Astrocyte (in vitro differentiated cells and primary cell): ENCODE results near the gene MLLT10. TPM values are rescaled to one million over a fixed set of nuclear protein-coding genes. Genes with fewer than 3 reads are reported as not detected.
"Not testable (repeated sequence)": the region's sequence is repeated elsewhere in the genome, so short reads cannot be mapped to it uniquely, and the experiment has no call there.

Experiments used
- DNase-seq: peaks from one replicate; pipeline ENCODE4 v3.0.0-alpha.2; 2010; ENCODE audit warnings: low read depth
- FAIRE-seq: peaks from 2 replicates; lab custom pipeline; 2011; peaks lifted over from hg19 to GRCh38; lab: Jason Lieb, UNC
- H2AFZ ChIP-seq: 2 replicates; pipeline ENCODE4 v1.6.0; 2012; ENCODE audit warnings: low read depth, low read length, inconsistent platforms
- H3K27ac ChIP-seq: 2 replicates; pipeline ENCODE4 v1.5.1; 2011; ENCODE audit warnings: low read depth, low read length, inconsistent platforms
- H3K27me3 ChIP-seq: 2 replicates; pipeline ENCODE4 v1.6.0; 2011; ENCODE audit warnings: low read length, inconsistent platforms; ENCODE audit not compliant: insufficient read depth
- H3K36me3 ChIP-seq: 2 replicates; pipeline ENCODE4 v1.5.1; 2011; ENCODE audit warnings: low read length, inconsistent platforms; ENCODE audit not compliant: insufficient read depth
- H3K4me1 ChIP-seq: 2 replicates; pipeline ENCODE4 v1.5.1; 2011; ENCODE audit warnings: low read length, inconsistent platforms; ENCODE audit not compliant: insufficient read depth
- H3K4me2 ChIP-seq: 2 replicates; pipeline ENCODE4 v1.6.0; 2012; ENCODE audit warnings: low read length, inconsistent platforms
- H3K4me3 ChIP-seq: 2 replicates; pipeline ENCODE4 v1.5.1; 2011; ENCODE audit warnings: low read depth, mild to moderate bottlenecking, low read length, inconsistent platforms; ENCODE audit not compliant: insufficient read depth
- H3K79me2 ChIP-seq: 2 replicates; pipeline ENCODE4 v1.6.0; 2012; ENCODE audit warnings: mild to moderate bottlenecking, low read length, inconsistent platforms; ENCODE audit not compliant: insufficient read depth
- H3K9ac ChIP-seq: 2 replicates; pipeline ENCODE4 v1.6.0; 2012; ENCODE audit warnings: mild to moderate bottlenecking, low read length, inconsistent platforms
- H3K9me3 ChIP-seq: 2 replicates; pipeline ENCODE4 v1.5.1; 2012; ENCODE audit warnings: low read depth, mild to moderate bottlenecking, low read length, inconsistent platforms; ENCODE audit not compliant: insufficient read depth
- H4K20me1 ChIP-seq: 2 replicates; pipeline ENCODE4 v1.6.0; 2012; ENCODE audit warnings: low read length, inconsistent platforms; ENCODE audit not compliant: insufficient read depth
- H3K27ac Mint-ChIP-seq: one replicate; pipeline ENCODE4 v1.8.0; 2021; ENCODE audit warnings: mild to moderate bottlenecking, mixed read lengths; ENCODE audit not compliant: unreplicated experiment
- H3K27me3 Mint-ChIP-seq: one replicate; pipeline ENCODE4 v1.8.0; 2021; ENCODE audit warnings: low read depth, mixed read lengths; ENCODE audit not compliant: unreplicated experiment
- H3K36me3 Mint-ChIP-seq: one replicate; pipeline ENCODE4 v1.8.0; 2021; ENCODE audit warnings: low read depth, mixed read lengths; ENCODE audit not compliant: unreplicated experiment
- H3K4me1 Mint-ChIP-seq: one replicate; pipeline ENCODE4 v1.8.0; 2021; ENCODE audit warnings: low read depth, mixed read lengths; ENCODE audit not compliant: unreplicated experiment
- H3K4me3 Mint-ChIP-seq: one replicate; pipeline ENCODE4 v1.8.0; 2021; ENCODE audit warnings: mild to moderate bottlenecking, moderate library complexity, mixed read lengths; ENCODE audit not compliant: unreplicated experiment
- H3K9me3 Mint-ChIP-seq: one replicate; pipeline ENCODE4 v1.8.0; 2021; ENCODE audit warnings: mild to moderate bottlenecking, mixed read lengths; ENCODE audit not compliant: unreplicated experiment
- CTCF ChIP-seq: IDR thresholded peaks from 2 replicates; pipeline ENCODE4 v1.5.1; 2011; ENCODE audit warnings: low read depth, mild to moderate bottlenecking, inconsistent platforms, low read length, moderate library complexity; ENCODE audit not compliant: insufficient read depth
- EZH2 ChIP-seq: IDR thresholded peaks from 2 replicates; pipeline ENCODE4 v1.6.1; 2012; ENCODE audit warnings: mild to moderate bottlenecking, low read length, inconsistent platforms; ENCODE audit not compliant: insufficient read depth
- total RNA-seq: library from RNA; stranded (reverse); gene quantifications from 2 replicates; pipeline ENCODE4 v1.2.1, GENCODE V29; 2021

MLLT10 gene
- total RNA-seq, 1 donor from 2014 or later: 46.9 TPM

GRCh38 chr10:21536874-21537273, 2.8 kb downstream of the MLLT10 start:
- peaks cover 28% of the 10 kb centered on the region for H4K20me1 ChIP-seq
- DNase-seq (no peak), FAIRE-seq (no peak)
- Mint-ChIP-seq H3K4me1 (peaks cover 16% of the 10 kb centered on the region), H3K4me3 (no peak overlapping the region), H3K27ac (no peak overlapping the region), H3K9me3 (no peaks in the 10 kb centered on the region), H3K36me3 (peaks cover 5% of the 10 kb centered on the region), H3K27me3 (no peaks in the 10 kb centered on the region)
- no peak overlapping the region for H2AFZ ChIP-seq
- no peak overlapping the region for H3K27ac ChIP-seq
- no peak overlapping the region for H3K4me2 ChIP-seq
- H3K36me3 ChIP-seq: peaks cover 23% of the 10 kb centered on the region
- no peaks in the 10 kb centered on the region for H3K27me3 ChIP-seq
- H3K9me3 ChIP-seq: no peaks in the 10 kb centered on the region
- peaks cover 16% of the 10 kb centered on the region for H3K4me1 ChIP-seq
- no peak overlapping the region for H3K4me3 ChIP-seq
- H3K79me2 ChIP-seq: peaks cover 56% of the 10 kb centered on the region
- H3K9ac ChIP-seq: no peak overlapping the region
- TF ChIP-seq EZH2: no peak
- no peak for TF ChIP-seq CTCF

DNA sequence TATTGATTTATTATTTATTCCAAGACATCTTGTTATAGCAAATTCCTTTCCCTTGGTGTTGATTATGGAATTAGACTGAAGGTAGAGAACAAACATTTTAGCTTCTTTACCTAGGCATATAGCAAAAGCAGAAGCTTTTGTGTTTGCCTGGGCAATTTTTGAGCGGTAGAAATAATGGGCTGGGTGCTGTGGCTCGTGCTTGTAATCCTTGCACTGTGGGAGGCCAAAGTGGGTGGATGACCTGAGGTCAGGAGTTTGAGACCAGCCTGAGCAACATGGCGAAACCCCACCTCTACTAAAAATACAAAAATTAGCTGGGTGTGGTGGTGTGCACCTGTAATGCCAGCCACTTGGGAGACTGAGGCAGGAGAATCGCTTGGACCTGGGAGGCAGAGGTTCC, 6.7 kb downstream of the MLLT10 start:
- not testable (repeated sequence) for FAIRE-seq, H3K27me3 Mint-ChIP-seq, DNase-seq, H3K9ac ChIP-seq, H3K4me1 ChIP-seq, H3K9me3 Mint-ChIP-seq, H2AFZ ChIP-seq, H3K4me3 ChIP-seq, H3K4me1 Mint-ChIP-seq, H3K27ac Mint-ChIP-seq, H3K4me3 Mint-ChIP-seq, H3K27ac ChIP-seq, H3K4me2 ChIP-seq, H3K27me3 ChIP-seq, H3K9me3 ChIP-seq
- peaks cover 14% of the 10 kb centered on the region for H3K36me3 Mint-ChIP-seq
- H4K20me1 ChIP-seq: peaks cover 28% of the 10 kb centered on the region
- H3K79me2 ChIP-seq: peaks cover 70% of the 10 kb centered on the region
- peaks cover 41% of the 10 kb centered on the region for H3K36me3 ChIP-seq

DNA sequence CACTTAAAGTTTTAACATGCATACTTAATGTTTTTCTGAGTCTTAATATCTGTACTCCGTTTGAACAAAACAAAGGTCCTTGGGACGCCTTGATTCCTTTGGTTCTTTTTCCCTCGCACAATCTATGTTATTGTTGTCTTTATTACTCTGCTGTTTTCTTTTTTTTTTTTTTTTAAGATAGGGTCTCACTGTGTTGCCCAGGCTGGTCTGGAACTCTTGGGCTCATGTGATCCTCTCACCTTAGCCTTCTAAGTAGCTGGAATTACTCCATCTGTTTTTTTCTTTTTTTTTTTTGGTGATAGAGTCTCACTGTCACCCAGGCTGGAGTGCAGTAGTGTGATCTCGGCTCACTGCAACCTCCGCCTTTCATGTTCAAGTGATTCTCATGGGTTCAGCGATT, 13.2 kb downstream of the MLLT10 start:
- FAIRE-seq (no peak), DNase-seq (no peak)
- H3K4me1 ChIP-seq: no peaks in the 10 kb centered on the region
- no peak overlapping the region for H3K27ac ChIP-seq
- H3K27ac Mint-ChIP-seq: no peak overlapping the region
- no peaks in the 10 kb centered on the region for H3K9me3 Mint-ChIP-seq
- H3K36me3 ChIP-seq: peaks cover 24% of the 10 kb centered on the region
- H3K27me3 ChIP-seq: no peaks in the 10 kb centered on the region
- H2AFZ ChIP-seq: no peak overlapping the region
- H3K4me1 Mint-ChIP-seq: peaks cover 9% of the 10 kb centered on the region
- H3K4me2 ChIP-seq: no peak overlapping the region
- H3K79me2 ChIP-seq: peaks cover 80% of the 10 kb centered on the region
- no peak overlapping the region for H3K4me3 Mint-ChIP-seq
- peaks cover 18% of the 10 kb centered on the region for H3K36me3 Mint-ChIP-seq
- H3K4me3 ChIP-seq: no peak overlapping the region
- H3K9me3 ChIP-seq: no peaks in the 10 kb centered on the region
- H4K20me1 ChIP-seq: peaks cover 41% of the 10 kb centered on the region
- no peaks in the 10 kb centered on the region for H3K27me3 Mint-ChIP-seq
- no peak overlapping the region for H3K9ac ChIP-seq
- TF ChIP-seq EZH2 (no peak), CTCF (no peak)
